ENCODE data around the gene SIRT3.

- TF ChIP-seq CTCF (IDR thresholded peaks at IDR 0.05) (no peak), POLR2A (IDR thresholded peaks at IDR 0.05) (no peak)
These were observed 12.9 kb downstream of the SIRT3 start for GRCh38 chr11:223026-223789.
